K562 (cell line): ENCODE measurements around the gene ANKS1A. TPM values are rescaled to one million over a fixed set of nuclear protein-coding genes. Genes with fewer than 3 reads are reported as not detected.

Experiments
- CTCF ChIP-seq, 3 experiments: IDR thresholded peaks in 2 of 3; conservative IDR thresholded peaks in 1 of 3; 2 replicates each; pipeline ENCODE4 v1.5.1; 2011 to 2012; ENCODE audit warnings: low read length in 3 of 3, mild to moderate bottlenecking in 3 of 3, control low read depth in 2 of 3, improper control_type of control experiment in 1 of 3, inconsistent platforms in 1 of 3, low read depth in 1 of 3, mixed read lengths in 1 of 3, moderate library complexity in 1 of 3; ENCODE audit not compliant: insufficient read depth in 2 of 3
- RERE ChIP-seq: sonication (generic); formaldehyde crosslinking; IDR thresholded peaks from 2 replicates; pipeline ENCODE4 v1.8.0; 2023; ENCODE audit warnings: missing genetic modification reagents, mild to moderate bottlenecking, borderline replicate concordance
- polyA plus RNA-seq, 8 experiments: library from polyadenylated mRNA; depleted of rRNA in 4 of 8; stranded (reverse) in 5 of 8; unstranded in 3 of 8; fragments of >200 nt; fragmentation: Nextera tagmentation in 2 of 8; fragmentation: Illumina TruSeq in 1 of 8; extraction: Ambion mirVana in 2 of 8; extraction: Trizol in 1 of 8; gene quantifications; 2 replicates each; pipeline versions ENCODE4 v1.2.1 to v1.2.3, GENCODE V29; 2011 to 2014; ENCODE audit warnings: inconsistent platforms in 1 of 8, missing spikeins in 1 of 8
- total RNA-seq, 7 experiments: library from RNA; depleted of rRNA in 6 of 7; stranded (reverse); fragments of >200 nt in 6 of 7; fragmentation: Illumina TruSeq in 2 of 7; extraction: Trizol in 2 of 7; gene quantifications; 2 replicates each; pipeline versions ENCODE4 v1.2.1 to v1.2.3, GENCODE V29; 2011 to 2021; ENCODE audit warnings: low replicate concordance in 1 of 7

ANKS1A gene
- total and polyA plus RNA-seq, 9 of the 15 experiments (the other 6 are each of a cell fraction or from before 2014, with no cell fraction given) = 1.1 to 13.8 (median 5.3) TPM

GRCh38 chr6:34858681-34859080 is 30.4 kb upstream of the ANKS1A start (continued):
- TF ChIP-seq RERE (CRISPR knock-in tag) (0 out of 2 replicates have a peak, but pooled peaks have one; percentile 33), CTCF (IDR thresholded peaks at IDR 0.05 in 2 of 3, conservative IDR thresholded peaks at IDR 0.05 in 1 of 3; ENCODE audit: insufficient read depth in 2 of 3, low read depth in 1 of 3, low read length in 3 of 3) (peak; percentile 49 to 72 (median 55); a peak in 5 of 6 replicates)
